GM12874 (cell line): ENCODE measurements around the gene S100B.

ENCODE experiments used
- CTCF ChIP-seq: IDR thresholded peaks from 2 replicates; pipeline ENCODE4 v1.5.1; 2011; ENCODE audit warnings: low read depth, mild to moderate bottlenecking, control low read depth, low read length, moderate library complexity; ENCODE audit not compliant: insufficient read depth

Gene S100B

GRCh38 chr21:46607636-46608035 lies 2.8 kb upstream of the S100B start:
- no peak for TF ChIP-seq CTCF

DNA sequence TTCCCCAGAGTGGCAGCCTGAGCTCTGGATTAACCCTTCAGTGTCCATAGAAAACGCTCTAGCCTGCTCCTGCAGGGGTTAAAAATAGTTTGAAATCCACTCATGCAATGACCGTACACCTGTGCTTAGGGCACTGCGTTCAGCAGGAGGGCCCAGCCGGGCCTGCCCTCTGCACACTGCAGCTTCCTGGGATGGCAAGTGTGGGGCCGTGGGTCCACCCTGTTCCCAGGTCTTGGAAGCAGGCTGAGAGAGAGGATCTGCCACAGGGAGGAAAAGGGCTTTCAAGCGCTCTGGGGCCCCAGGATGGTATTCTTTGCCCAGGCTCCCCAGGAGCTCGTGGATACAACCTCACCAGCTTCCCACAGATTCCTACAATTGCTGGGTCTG lies 1.5 kb upstream of the S100B start:
- no peak for TF ChIP-seq CTCF

- TF ChIP-seq CTCF = no peak
Observed at GRCh38 chr21:46605767-46606426, 1.0 kb upstream of the S100B start.

DNA sequence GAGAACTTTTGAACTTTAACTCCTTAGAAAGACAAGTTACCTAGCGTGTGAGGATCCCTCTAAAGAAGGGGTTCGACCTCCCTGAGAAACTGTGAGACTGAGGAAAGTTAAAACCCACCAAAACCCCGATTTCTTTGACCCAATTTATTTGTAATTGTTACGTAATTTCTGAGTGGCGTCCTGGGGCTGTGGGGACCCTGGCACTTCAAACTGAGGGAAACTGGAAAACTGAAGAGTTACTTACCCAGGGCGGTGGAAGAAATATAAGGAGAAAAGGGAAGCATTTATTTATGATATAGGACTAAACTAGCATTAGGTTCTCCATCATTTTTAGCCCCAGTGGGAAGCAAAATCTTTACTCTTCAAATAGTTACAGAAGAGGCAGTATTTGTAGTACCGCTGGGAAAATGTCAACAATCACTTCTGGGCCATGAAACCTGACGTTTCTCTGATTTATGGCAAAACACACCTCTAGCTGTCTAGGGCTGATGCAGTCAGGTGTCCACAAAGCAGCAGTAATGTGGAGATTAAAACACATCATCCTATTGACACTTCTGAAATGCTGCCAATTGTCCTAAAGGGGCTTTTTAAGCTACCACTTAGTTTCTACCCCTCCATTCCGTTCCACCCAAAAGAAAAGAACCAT lies 430 bp downstream of the S100B start:
- TF ChIP-seq CTCF = no peak

DNA sequence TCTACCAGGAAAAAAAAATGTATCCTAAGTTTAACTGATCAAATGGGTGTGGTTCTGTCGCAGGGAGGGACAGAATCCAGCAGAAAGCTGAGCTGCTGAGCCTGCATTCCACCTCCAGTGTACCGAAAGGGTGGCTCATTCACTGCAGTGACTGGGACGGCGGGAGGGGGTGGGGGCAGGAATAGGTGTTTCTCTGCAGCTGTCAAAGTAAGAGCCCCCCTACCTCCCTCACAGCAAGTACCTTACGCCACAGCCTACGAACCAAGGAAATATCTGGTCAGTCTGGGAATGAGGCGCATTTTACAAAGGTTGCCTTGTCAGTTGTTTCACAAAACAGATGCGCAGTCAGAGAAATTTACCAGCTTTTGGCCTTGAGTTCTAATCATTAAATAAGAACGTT lies 1.7 kb downstream of the S100B start:
- TF ChIP-seq CTCF = no peak

- TF ChIP-seq CTCF = no peak
Observed at GRCh38 chr21:46600978-46601377, 3.9 kb downstream of the S100B start.

DNA sequence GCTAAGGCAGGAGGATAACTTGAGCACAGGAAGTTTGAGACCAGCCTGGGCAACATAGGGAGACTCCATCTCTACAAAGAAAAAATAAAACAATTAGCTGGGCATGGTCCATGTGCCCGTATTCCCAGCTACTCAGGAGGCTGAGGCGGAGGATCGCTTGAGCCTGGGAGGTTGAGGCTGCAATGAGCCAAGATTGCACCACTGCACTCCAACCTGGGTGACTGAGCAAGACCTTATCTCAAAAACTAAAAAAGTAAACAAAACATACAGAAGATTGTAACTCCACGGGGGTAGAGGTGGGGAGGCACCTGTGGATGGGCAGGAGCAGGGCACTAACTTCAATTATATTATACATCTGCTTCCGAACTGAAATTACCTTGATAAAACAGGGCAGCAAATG lies 4.6 kb downstream of the S100B start:
- TF ChIP-seq CTCF = no peak
